Stimulated activated CD8-positive, alpha-beta memory T cell treated with anti-CD3 and anti-CD28 coated beads, Interleukin-15, amount 100 ng/mL, for 1 hour (primary cell): ENCODE data around the gene YWHAE.
"Not testable (repeated sequence)": the region's sequence is repeated elsewhere in the genome, so short reads cannot be mapped to it uniquely, and the experiment has no call there.

Experiments used
- DNase-seq: peaks from one replicate; pipeline ENCODE4 v3.0.0-alpha.2; 2020; ENCODE audit warnings: low read depth

The YWHAE gene

DNA sequence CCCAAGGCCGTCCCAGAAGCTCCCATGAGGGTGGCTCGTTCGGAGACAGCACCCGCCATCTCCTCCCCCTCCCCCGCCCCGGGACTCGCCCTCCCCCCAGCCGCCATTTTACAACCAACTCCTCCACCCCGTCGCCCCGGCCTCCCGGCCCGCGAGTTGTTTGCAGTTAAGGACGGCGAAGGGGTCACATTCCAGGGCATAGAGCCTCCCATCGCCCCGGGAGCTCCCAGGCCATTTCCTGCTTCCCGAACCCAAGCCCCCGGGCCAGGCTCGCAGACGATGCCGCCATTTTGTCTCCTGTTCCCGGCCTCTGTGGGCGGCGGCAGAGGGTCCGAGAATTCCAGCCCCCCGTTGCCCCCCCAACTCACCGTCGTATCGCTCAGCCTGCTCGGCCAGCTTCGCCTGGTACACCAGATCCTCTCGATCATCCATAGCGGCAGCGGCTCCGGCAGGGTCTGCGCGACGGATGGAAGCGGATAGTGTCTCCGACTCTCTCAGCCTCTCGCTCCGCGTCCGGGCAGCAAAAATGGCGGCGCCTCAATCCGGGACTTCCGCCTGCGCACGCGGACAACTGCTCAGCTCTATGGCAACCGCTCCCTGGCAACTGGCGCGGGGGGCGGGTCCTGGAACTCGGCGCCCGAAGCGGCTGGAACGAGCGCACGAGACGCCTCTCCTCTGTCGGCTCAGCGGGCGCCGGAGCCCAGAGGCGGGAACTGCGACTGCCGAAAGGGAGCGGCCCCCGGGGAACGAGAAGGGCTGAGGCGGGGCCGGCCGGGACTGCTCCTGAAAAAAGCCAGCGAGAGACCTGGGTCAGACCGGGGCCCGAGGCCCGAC lies at the start of gene YWHAE:
Gene YWHAE (minus strand): TSS at position 544 of the 834 bp plus-strand sequence. CDS start 112 bp downstream, at position 432.
- DNase-seq = peak; percentile 95

DNA sequence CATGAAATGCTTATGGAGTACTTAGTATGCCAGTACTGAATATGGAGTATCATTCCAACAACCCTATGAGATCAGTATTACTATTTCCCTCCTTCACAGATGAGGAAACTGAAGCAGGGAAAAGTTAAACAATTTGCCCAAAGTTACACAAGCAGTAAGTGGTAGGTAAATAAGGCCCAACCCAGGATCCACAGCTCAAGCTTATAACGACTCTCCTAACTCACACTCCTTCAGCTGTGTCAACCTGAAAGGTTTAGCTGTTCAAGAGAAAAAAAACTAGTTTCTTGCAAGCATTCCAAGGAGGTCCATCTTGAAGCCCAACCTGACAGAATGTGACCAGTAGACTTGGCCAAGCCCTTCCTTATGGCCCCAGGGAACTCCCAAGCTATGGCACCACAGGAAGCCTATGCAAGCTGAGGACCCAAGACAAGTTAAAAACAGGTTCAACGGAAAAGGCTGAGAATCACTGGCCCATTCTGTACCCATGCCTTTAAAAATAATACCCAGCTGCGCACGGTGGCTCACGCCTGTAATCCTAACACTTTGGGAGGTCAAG lies 49.5 kb upstream of the YWHAE start:
- DNase-seq = no peak

DNA sequence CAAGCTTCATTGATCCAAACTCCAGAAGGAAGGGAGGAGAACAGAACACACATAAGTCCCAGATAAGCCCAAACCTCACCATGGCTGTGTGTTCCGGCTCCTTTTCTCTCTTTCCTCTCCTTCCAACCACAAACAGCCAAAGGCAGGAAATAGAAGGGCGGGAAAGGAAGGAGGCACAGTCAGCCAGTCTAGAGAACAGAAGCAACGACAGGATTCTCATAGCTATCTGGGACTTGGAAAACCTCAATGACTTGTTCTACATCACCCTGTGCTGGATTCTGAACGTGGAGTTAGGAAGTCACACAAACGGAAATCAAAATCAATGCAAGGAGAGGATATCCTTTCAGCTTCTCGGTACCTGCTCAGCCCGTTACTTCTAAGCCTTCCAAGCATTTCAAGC lies 47.0 kb upstream of the YWHAE start:
- no peak for DNase-seq

DNA sequence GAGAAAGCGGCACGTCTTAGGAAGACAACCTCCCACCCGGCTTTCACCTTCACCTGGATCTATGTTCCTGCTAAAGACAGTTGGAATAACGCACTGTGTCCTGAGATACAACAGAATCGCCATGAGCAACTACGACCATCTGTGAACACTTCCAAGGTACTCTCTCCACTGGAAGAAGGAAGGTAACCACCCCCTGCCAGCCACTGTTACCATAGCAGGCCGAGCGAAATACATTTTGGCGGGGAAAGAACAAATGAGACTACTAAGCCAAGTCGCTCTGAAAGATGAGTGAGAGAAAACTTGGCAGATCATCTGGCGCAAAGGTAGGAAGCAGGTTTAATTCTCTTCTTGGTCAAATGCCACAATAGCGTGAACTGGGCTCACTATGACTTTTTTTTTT lies 46.2 kb upstream of the YWHAE start:
- DNase-seq = no peak

DNA sequence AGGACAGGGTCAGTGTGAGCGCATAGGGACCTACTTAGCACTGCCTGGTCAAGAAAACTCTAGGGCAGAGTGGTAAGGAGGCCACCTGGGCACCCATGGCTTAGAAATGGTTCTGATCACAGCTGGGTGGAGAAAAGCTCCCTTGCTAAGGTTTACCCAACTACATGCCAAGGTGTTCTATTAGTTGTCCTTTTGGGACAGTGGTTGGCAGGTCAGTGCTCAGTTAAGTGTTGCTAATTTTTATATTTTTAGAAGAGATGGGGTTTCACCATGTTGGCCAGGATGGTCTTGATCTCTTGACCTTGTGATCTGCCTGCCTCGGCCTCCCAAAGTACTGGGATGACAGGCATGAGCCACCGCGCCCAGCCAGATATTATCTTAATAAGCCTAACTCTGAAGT lies 45.7 kb upstream of the YWHAE start:
- not testable (repeated sequence) for DNase-seq

DNA sequence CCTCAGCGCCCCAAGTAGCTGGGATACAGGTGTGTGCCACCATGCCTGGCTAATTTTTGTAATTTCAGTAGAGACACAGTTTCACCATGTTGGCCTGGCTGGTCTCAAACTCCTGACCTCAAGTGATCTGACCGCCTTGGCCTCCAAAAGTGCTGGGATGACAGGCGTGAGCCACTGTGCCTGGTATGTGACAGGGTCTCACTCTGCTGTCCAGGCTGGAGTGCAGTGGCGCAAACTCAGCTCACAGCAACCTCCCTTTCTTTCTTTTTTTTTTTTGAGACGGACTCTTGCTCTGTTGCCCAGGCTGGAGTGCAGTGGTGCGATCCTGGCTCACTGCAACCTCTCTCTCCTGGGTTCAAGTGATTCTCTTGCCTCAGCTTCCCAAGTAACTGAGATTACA lies 42.7 kb upstream of the YWHAE start:
- not testable (repeated sequence) for DNase-seq

DNA sequence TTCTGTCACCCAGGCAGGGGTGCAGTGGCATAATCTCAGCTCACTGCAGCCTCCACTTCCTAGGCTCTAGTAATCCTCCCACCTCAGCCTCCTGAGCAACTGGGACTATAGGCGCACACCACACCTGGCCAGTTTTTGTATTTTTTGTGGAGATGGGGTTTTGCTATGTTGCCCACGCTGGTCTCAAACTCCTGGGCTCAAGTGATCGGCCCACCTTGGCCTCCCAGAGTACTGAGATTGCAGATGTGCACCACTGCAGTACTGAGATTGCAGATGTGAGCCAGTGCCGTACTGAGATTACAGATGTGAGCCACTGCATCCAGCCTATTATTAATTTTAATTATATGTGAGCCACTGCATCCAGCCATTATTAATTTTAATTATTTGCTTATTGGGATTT lies 42.2 kb upstream of the YWHAE start:
- DNase-seq = no peak

DNA sequence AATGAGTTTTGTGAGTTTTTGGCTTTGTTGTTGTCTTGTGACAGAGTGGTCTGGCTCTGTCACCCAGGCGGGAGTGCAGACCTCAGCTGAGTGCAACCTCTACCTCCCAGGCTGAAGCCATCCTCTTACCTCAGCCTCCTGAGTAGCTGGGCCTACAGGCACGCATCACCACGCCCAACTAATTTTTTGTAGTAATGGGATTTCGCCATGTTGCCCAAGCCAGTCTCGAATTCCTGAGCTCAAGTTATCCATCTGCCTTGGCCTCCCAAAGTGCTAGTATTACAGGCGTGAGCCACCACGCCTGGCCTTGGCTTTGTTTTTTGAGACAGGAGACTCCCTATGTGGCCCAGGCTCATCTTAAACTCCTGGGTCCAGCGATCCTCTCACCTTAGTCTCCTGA lies 40.9 kb upstream of the YWHAE start:
- no peak for DNase-seq

DNA sequence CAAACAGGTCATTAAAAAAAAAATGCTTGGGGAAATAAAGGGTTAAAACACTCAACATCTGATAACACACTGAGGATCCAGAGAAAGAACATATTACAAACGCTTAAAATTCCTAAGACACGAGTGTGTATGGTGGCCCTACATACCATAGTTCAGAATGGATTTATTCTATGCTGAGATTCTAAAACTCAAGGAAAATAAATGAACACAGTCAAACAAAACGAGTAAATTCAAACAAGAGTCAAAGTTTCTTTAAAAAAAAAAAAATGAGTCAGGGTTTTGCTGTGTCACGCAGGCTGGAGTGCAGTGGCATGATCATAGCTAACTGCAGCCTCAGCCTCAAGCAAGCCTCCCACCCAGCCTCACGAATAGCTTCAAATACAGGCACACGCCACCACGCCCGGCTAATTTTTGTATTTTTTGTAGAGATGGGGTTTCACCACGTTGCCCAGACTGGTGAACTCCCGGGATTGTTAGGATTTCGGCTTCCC lies 38.6 kb upstream of the YWHAE start:
- no peak for DNase-seq

DNA sequence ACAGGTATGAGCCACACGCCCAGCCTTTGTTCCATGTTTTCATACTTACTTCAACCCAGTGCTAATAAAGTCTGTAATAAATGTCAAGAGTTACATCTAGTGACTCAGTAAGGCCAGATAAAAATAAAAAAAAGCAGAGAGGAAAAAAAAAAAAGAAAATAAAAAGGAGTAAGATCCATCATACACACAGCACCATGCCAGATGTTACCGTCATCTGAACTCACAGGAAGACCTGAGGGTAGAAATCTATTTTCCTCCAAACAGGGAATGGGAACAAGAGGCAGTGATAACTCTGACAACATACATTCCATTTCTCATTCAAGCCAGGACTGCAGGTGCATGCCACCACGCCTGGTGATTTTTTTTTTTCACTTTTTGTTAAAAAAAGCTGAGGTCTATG lies 35.3 kb upstream of the YWHAE start:
- no peak for DNase-seq

DNA sequence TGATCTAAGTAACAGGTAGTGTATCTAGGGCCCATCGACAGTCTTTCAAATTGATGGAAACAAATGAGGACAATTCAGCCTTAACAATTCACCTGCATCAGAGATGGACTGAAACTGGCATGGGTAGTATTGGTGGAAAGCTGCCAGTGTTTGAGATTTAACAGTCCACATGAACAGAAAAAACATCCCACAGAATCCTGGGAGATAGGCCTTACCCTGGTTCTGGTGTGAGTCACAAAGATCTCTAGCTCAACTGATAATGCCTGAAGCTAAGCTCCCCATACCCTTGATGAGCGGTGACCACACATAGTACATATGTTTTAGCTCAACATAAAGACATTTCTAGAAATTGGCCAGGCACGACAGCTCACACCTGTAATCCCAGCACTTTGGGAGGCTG lies 34.1 kb upstream of the YWHAE start:
- DNase-seq = no peak

DNA sequence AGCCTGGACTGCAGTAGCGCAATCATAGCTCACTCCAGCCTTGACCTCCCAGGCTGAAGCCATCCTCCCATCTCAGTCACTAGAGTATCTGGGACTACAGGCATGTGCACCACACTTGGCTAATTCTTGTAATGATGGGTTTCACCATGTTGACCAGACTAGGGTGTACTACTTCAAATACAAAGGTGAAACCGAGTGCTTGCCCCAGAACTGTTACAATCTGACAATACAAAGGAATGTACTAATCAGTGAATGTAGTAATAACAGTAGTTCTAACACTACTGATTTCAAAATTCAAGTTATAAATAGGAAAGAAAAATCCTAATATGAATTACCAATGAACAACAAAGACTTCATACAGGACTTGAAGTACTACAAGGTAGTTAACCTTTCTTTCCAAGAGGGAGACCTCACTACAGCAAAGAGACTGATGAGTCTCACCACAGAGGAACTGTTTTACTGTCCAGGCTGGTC lies 31.6 kb upstream of the YWHAE start:
- no peak for DNase-seq

DNA sequence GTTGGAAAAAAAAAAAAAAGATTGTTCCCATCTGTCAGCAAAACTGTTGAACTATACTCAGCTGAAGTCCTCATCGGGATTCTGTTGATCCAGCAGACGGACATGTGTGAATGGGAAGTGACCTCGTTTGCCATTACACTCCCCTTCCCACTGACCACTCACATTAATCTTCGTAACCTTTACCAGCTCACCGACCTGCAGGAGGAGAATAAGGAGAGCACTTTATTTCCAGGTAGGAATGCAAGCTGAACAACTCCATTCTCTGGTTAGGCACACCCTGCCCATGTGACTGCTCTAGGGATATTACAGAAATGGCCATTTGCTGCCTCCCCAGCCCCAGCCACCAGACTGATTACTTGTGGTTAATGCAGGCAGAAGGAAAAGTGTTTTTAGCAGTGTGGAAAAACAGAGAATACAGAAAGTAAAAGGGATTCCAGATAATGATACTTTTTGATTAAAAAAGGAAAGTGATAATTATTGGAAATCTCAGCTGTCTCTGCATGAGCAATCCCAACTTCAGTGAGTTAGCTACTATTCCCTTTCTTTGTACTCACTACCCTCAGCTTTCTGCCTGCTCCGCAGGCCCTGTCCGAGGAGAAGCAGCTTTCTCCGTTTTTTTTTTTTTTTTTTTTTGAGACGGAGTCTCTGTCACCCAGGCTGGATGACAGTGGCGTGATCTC lies 23.6 kb upstream of the YWHAE start:
- DNase-seq = no peak

DNA sequence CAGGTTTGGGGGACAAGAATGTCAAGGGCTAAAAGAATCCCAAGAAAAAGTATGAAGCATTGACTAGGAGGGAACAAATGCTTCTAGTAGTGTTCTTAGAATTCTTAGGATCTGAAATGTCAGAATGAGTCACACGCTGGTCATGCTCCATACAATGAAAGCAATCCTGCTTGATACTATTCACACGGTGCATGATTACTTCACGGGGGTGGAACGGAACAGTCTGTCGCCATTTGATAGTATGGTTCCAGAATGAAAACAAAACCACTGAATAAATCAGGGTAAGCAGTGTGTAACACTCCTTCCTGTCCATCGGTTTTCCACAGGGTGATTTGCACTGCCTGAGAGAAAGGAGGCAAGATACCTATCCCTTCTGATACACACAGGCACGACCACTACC lies 22.9 kb upstream of the YWHAE start:
- no peak for DNase-seq

DNA sequence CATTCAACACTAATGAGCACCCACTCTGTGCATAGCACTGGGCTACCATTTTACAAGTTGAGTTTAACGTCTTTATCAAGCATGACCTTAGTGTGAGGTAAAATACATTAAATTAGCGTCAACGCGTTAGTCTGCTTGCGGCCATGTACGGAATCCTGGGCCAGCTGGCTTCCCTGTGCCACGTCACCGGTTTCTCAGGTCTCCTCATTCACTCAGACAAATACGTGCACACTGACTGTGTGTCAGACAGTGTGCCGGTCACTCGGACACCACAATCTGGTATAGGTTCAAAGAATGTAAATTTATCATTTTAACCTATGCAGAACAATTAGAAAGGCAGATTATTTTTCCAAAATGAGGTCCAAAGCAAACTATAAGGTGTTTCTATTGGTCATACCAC lies 21.4 kb upstream of the YWHAE start:
- DNase-seq = no peak

DNA sequence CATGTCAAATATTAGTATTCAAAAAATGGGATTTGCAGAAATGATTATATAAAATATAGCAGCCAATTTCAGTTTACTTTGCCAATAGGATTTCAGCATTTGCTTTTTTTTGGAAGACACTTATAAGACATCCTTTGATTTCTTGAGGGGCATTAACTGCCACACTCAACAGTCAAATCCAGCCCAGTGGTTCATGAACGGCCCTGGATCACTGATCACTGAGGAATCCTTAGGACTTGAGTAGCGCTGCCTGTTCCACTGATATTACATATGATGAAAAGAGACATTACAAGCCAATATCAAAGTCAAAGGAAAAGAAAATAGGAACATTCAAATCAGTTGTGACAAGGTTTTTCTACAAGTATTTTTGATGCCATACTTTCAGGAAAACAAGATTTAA lies 21.0 kb upstream of the YWHAE start:
- no peak for DNase-seq

DNA sequence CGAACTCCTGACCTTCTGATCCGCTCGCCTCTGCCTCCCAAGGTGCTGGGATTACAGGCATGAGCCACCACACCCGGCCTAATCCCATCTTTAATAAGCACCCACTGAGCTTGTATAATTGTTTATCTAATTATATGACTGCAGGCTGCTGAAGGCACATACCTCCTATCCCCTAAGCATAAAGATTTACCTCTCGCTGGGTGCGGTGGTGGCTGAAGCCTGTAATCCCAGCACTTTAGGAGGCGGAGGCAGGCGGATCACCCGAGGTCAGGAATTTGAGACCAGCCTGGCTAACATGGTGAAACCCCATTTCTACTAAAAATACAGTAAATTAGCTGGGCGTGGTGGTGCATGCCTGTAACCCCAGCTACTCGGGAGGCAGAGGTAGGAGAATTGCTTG lies 20.1 kb upstream of the YWHAE start:
- no peak for DNase-seq

DNA sequence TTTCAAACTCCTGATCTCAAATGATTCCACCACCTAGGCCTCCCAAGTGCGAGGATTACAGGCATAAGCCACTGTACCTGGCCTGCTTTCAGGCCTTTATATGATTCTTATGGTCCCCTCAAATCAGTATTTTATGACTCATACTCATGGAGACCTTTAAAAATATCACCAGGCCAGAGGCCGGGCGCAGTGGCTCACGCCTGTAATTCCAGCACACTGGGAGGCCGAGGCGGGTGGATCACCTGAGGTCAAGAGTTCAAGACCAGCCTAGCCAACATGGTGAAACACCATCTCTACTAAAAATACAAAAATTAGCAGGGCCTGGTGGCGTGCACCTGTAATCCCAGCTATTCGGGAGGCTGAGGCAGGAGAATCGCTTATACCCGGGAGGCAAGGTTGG lies 18.5 kb upstream of the YWHAE start:
- not testable (repeated sequence) for DNase-seq

DNA sequence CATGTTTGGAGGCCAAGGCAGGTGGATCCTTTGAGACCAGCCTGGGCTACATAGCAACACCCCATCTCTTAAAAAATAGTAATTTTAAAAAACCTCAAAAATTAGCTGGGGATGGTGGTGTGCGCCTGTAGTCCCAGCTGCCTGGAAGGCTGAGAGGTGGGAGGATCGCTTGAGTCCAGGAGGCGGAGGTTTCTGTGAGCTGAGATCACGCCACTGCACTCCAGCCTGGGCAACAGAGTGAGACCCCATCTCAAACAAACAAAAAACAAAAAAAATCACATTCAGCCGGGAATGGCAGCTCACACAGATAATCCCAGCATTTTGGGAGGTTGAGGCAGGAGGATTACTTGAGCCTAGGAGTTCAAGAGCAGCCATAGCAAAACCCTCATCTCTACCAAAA lies 16.4 kb upstream of the YWHAE start:
- DNase-seq = no peak

DNA sequence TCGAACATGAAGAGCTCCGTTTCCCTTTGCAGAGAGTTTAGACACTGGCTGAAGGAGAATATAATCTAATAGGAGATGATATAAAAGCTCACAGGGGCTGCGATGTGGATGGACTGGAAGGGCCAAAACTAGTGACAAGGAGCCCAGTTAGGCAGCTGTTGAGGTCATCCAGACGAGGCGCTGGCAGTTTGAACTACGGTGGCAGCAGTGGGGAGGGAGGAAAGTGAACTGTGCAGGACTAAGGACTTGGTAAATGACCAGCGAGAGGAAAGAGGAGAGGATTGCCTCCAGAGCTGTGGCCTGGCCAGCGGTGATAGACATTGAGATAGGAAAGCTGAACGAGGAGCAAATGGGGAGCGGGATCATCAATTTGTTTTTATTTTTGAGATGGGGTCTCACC lies 14.6 kb upstream of the YWHAE start:
- no peak for DNase-seq

DNA sequence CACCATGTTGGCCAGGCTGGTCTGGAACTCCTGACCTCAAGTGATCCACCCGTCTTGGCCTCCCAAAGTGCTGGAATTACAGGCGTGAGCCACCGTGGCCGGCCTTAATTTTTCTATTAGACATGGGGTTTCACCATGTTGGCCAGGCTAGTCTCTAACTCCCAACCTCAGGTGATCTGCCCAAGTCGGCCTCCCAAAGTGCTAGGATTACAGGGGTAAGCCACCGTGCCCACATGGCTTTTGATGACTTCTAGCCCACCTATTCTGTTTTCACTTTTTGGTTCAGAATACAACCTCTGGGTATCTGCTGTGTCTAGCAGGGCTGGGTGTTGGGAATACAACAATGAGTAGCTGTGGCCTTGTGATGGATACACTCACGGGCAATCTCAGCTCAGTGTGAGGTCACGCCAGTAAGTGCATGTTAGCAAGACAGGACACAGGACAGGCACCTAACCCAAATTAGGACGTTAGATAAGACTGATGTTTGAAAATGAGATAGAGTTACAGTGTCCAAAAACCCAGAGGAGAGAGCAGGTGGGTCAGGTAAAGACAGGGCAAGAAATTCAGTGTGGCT lies 14.1 kb upstream of the YWHAE start:
- DNase-seq = no peak

DNA sequence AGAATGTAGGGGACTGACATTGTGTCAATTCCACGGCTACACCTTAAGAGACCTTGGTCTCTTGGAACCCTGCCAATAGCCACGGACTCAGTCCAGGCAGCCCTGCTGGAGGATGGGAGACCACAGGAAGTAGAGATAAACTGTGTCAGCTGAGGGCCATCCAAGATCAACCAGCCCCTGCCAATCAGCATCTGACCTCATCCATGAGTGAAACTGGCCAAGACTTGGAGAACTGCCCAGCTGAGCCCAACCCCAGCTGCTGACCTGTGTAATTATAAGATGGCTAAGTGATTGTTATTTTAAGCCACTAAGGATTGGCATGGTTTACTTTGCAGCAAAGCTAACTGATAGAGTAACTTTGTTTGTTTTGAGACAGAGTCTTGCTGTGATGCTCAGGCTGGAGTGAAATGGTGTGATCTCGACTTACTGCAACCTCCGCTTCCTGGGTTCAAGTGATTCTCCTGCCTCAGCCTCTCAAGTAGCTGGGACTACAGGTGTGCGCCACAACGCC lies 13.3 kb upstream of the YWHAE start:
- no peak for DNase-seq
